ENCODE results near the gene BRAF.

DNA sequence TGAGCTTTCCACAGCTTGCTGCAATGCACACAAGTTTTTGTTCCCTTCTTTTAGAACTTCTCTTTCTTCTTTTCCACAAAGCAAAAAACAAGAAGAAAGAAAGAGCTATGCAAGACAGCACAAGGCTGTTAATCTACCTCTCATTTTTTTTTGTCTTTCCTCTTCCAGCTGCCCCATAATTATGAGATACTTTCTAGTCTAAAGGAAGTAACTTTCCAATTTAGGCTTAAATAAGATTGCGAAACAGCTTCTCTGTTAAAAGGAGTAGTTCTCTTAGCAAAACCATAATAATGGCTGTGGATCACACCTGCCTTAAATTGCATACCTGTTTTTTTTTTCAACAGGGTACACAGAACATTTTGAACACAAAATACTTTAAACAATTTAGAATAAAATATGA lies 172.2 kb downstream of the BRAF start:
- TF ChIP-seq, protein P1, sequence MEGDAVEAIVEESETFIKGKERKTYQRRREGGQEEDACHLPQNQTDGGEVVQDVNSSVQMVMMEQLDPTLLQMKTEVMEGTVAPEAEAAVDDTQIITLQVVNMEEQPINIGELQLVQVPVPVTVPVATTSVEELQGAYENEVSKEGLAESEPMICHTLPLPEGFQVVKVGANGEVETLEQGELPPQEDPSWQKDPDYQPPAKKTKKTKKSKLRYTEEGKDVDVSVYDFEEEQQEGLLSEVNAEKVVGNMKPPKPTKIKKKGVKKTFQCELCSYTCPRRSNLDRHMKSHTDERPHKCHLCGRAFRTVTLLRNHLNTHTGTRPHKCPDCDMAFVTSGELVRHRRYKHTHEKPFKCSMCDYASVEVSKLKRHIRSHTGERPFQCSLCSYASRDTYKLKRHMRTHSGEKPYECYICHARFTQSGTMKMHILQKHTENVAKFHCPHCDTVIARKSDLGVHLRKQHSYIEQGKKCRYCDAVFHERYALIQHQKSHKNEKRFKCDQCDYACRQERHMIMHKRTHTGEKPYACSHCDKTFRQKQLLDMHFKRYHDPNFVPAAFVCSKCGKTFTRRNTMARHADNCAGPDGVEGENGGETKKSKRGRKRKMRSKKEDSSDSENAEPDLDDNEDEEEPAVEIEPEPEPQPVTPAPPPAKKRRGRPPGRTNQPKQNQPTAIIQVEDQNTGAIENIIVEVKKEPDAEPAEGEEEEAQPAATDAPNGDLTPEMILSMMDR (optimal IDR thresholded peaks at IDR 0.05 in 1 of 3, IDR thresholded peaks at IDR 0.05 in 1 of 3, conservative IDR thresholded peaks at IDR 0.05 in 1 of 3; ENCODE audit: extremely low read depth in 1 of 3, insufficient read depth in 2 of 3, low read length in 3 of 3) = no peak
- TF ChIP-seq EZH2 (IDR thresholded peaks at IDR 0.05; ENCODE audit: low read length) = no peak
